ENCODE data around the gene CGNL1.

The CGNL1 gene

DNA sequence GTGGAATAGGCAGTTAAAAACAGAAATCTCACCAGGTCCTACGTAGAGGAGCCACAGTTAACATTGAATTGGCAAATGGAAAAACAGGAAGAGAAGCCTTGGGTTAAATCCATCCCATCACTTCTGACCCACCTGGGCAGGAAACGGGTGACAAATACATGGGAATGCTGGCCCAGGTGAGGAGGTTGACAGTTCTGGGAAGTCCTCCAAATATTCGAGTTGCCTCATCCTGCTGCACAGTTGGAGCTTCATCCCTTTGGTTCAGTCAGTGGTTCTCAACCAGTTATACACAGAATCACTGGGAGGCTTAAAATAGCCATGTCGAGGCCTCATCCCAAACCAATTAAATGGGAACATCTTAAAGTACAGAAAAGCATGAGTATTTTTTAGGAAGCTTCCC lies 220.7 kb downstream of the CGNL1 start:
- DNase-seq (ENCODE audit: low read depth), result peak; percentile 14
- H3K4me3 ChIP-seq (ENCODE audit: low read depth, low read length), result no peak overlapping the region
- TF ChIP-seq, protein P1, sequence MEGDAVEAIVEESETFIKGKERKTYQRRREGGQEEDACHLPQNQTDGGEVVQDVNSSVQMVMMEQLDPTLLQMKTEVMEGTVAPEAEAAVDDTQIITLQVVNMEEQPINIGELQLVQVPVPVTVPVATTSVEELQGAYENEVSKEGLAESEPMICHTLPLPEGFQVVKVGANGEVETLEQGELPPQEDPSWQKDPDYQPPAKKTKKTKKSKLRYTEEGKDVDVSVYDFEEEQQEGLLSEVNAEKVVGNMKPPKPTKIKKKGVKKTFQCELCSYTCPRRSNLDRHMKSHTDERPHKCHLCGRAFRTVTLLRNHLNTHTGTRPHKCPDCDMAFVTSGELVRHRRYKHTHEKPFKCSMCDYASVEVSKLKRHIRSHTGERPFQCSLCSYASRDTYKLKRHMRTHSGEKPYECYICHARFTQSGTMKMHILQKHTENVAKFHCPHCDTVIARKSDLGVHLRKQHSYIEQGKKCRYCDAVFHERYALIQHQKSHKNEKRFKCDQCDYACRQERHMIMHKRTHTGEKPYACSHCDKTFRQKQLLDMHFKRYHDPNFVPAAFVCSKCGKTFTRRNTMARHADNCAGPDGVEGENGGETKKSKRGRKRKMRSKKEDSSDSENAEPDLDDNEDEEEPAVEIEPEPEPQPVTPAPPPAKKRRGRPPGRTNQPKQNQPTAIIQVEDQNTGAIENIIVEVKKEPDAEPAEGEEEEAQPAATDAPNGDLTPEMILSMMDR (conservative IDR thresholded peaks at IDR 0.05; ENCODE audit: low read depth, low read length), result no peak

DNA sequence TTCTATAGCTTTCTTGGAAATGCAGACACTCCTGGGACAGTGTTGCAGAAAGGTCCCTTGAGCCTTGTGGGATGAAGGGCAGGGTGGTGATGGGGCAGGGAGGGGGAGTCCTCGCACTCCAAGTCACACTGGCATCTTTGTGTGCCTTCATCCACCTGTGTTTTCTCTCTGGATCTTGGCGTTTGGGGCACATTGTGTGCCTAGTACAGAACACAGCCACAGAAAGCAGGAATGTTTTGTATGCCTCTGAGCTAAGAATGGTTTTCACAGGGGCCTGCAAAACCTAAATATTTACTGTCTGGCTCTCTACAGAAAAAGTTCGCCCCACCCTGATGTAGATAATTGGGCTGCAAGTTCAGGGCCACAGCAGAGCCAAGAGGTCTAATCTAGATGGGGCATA lies 221.1 kb downstream of the CGNL1 start:
- DNase-seq (ENCODE audit: low read depth), result no peak
- H3K4me3 ChIP-seq (ENCODE audit: low read depth, low read length), result no peak overlapping the region
- TF ChIP-seq, protein P1 (conservative IDR thresholded peaks at IDR 0.05; ENCODE audit: low read depth, low read length), result no peak

DNA sequence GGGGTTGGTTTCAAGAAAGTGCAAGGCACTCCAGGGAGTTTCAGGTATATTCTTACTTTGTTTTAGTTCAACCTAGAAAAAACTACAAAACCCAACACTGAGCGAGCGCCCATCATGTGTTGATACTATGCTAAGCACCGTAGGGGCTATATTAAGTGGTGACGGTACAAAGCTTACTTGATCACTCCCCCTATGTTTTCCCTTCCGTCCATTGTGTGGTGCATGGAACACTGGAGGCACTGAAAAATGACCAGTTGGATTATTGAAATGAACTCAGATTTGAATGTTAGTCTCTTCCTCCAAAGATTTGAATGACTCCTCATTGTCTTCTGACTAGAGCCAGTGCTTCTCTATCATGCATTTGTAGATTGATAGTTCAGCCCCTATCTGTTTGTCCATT lies 222.0 kb downstream of the CGNL1 start:
- DNase-seq (ENCODE audit: low read depth), result no peak
- TF ChIP-seq, protein P1 (conservative IDR thresholded peaks at IDR 0.05; ENCODE audit: low read depth, low read length), result no peak
- H3K4me3 ChIP-seq (ENCODE audit: low read depth, low read length), result no peak overlapping the region

DNA sequence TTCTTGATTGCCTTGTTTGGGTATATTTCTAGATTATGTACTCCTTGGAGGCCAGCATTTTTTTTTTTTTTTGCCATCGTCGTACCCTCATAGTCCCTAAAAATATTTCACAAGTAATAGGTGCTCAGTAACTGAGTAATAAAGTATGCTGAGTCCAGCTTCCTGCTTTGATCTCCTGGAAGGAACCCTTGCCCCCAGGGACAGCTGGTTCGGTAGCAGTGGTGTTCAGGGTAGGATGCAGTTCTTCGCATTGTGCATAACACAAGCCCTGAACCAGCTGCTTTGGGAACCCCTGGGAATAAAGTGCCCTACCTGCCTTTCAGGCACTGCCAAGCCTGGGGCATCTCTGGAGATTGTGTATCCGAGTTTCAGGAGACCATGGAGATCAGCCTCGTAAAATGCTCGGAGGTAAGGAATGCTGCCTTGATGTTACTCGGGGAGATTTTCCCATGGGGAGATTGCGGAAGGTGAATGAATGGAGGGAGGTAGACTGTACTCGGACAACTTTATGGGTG lies 223.0 kb downstream of the CGNL1 start:
- TF ChIP-seq, protein P1 (conservative IDR thresholded peaks at IDR 0.05; ENCODE audit: low read depth, low read length), result no peak
- DNase-seq (ENCODE audit: low read depth), result no peak
- no peak overlapping the region for H3K4me3 ChIP-seq (ENCODE audit: low read depth, low read length)

DNA sequence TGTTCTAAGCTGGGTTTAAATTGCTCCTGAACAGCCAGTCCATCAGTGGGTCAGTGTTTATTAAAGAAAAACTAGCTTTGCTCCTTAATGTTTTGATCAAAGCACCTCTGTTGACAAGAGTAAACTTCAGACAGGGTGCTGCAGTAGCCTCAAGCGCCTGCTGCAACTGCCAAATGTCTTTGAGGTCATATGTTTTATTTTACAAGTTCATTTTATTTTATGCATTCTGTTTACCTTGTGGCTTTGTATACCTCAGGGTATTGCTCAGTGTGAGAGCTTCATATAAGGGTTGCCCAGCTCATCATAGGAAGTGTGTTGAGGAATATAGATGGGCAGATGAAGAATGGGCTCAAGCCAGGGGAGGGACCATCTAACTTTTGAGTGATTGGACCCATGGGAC lies 223.9 kb downstream of the CGNL1 start:
- H3K4me3 ChIP-seq (ENCODE audit: low read depth, low read length), result no peak overlapping the region
- DNase-seq (ENCODE audit: low read depth), result no peak
- TF ChIP-seq, protein P1 (conservative IDR thresholded peaks at IDR 0.05; ENCODE audit: low read depth, low read length), result no peak
